ENCODE measurements around the gene FAM110A. TPM values are rescaled to one million over a fixed set of nuclear protein-coding genes. Genes with fewer than 3 reads are reported as not detected.

Gene FAM110A
- total RNA-seq, 1 donor from 2014 or later: 14.3 TPM

GRCh38 chr20:865440-865839 lies 31.9 kb downstream of the FAM110A start:
- Mint-ChIP-seq H3K36me3 (no peaks in the 10 kb centered on the region), H3K9me3 (no peaks in the 10 kb centered on the region), H3K4me3 (no peak overlapping the region), H3K27ac (no peak overlapping the region), H3K4me1 (ENCODE audit: unreplicated experiment) (no peaks in the 10 kb centered on the region), H3K27me3 (peaks cover 23% of the 10 kb centered on the region)
- no peak for DNase-seq (ENCODE audit: extremely low spot score, unreplicated experiment)
- no peak for TF ChIP-seq CTCF (conservative IDR thresholded peaks at IDR 0.05)

- H3K4me1 Mint-ChIP-seq (ENCODE audit: unreplicated experiment): no peaks in the 10 kb centered on the region
- no peak for DNase-seq (ENCODE audit: extremely low spot score, unreplicated experiment)
- H3K36me3 Mint-ChIP-seq: no peaks in the 10 kb centered on the region
- no peak overlapping the region for H3K27ac Mint-ChIP-seq
- H3K27me3 Mint-ChIP-seq: peaks cover 27% of the 10 kb centered on the region
- no peak for TF ChIP-seq CTCF (conservative IDR thresholded peaks at IDR 0.05)
- no peaks in the 10 kb centered on the region for H3K9me3 Mint-ChIP-seq
- no peak overlapping the region for H3K4me3 Mint-ChIP-seq
Measured at GRCh38 chr20:868279-868678, 34.8 kb downstream of the FAM110A start.

GRCh38 chr20:869606-870005 lies 36.1 kb downstream of the FAM110A start:
- Mint-ChIP-seq H3K36me3 (no peaks in the 10 kb centered on the region), H3K27ac (no peak overlapping the region), H3K27me3 (peaks cover 25% of the 10 kb centered on the region), H3K9me3 (no peaks in the 10 kb centered on the region), H3K4me3 (no peak overlapping the region), H3K4me1 (ENCODE audit: unreplicated experiment) (no peaks in the 10 kb centered on the region)
- DNase-seq (ENCODE audit: extremely low spot score, unreplicated experiment): no peak
- no peak for TF ChIP-seq CTCF (conservative IDR thresholded peaks at IDR 0.05)

- Mint-ChIP-seq H3K4me3 (no peak overlapping the region), H3K36me3 (no peaks in the 10 kb centered on the region), H3K27ac (no peak overlapping the region), H3K4me1 (ENCODE audit: unreplicated experiment) (no peaks in the 10 kb centered on the region), H3K27me3 (peaks cover 28% of the 10 kb centered on the region), H3K9me3 (no peaks in the 10 kb centered on the region)
- TF ChIP-seq CTCF (conservative IDR thresholded peaks at IDR 0.05): no peak
- DNase-seq (ENCODE audit: extremely low spot score, unreplicated experiment): no peak
Measured at GRCh38 chr20:870758-871157, 37.2 kb downstream of the FAM110A start.

- Mint-ChIP-seq H3K36me3 (no peaks in the 10 kb centered on the region), H3K4me3 (no peak overlapping the region), H3K4me1 (ENCODE audit: unreplicated experiment) (no peaks in the 10 kb centered on the region), H3K27me3 (peaks cover 27% of the 10 kb centered on the region), H3K9me3 (no peaks in the 10 kb centered on the region), H3K27ac (no peak overlapping the region)
- DNase-seq (ENCODE audit: extremely low spot score, unreplicated experiment): no peak
- TF ChIP-seq CTCF (conservative IDR thresholded peaks at IDR 0.05): no peak
Measured at GRCh38 chr20:871436-871835, 37.9 kb downstream of the FAM110A start.

GRCh38 chr20:871948-872347 lies 38.4 kb downstream of the FAM110A start:
- peaks cover 26% of the 10 kb centered on the region for H3K27me3 Mint-ChIP-seq
- no peak overlapping the region for H3K4me3 Mint-ChIP-seq
- TF ChIP-seq CTCF (conservative IDR thresholded peaks at IDR 0.05): no peak
- DNase-seq (ENCODE audit: extremely low spot score, unreplicated experiment): no peak
- H3K4me1 Mint-ChIP-seq (ENCODE audit: unreplicated experiment): no peaks in the 10 kb centered on the region
- H3K27ac Mint-ChIP-seq: no peak overlapping the region
- no peaks in the 10 kb centered on the region for H3K36me3 Mint-ChIP-seq
- H3K9me3 Mint-ChIP-seq: no peaks in the 10 kb centered on the region
